Progenitor cell of endocrine pancreas (in vitro differentiated cells): Measurements from ENCODE around the gene SCAMP1. TPM values are rescaled to one million over a fixed set of nuclear protein-coding genes. Genes with fewer than 3 reads are reported as not detected.
"Not testable (repeated sequence)": the region's sequence is repeated elsewhere in the genome, so short reads cannot be mapped to it uniquely, and the experiment has no call there.

Source experiments
- DNase-seq: peaks from one replicate; pipeline ENCODE4 v3.0.0; 2021; ENCODE audit warnings: low spot score; ENCODE audit not compliant: unreplicated experiment
- H3K27ac Mint-ChIP-seq: 2 replicates; pipeline ENCODE4 v1.8.0; 2021; ENCODE audit warnings: mild to moderate bottlenecking, moderate library complexity, mixed read lengths
- H3K27me3 Mint-ChIP-seq: 2 replicates; pipeline ENCODE4 v1.8.0; 2021; ENCODE audit warnings: mixed read lengths
- H3K36me3 Mint-ChIP-seq: 2 replicates; pipeline ENCODE4 v1.8.0; 2022; ENCODE audit warnings: mixed read lengths; ENCODE audit not compliant: insufficient read depth
- H3K4me1 Mint-ChIP-seq: 2 replicates; pipeline ENCODE4 v1.8.0; 2021; ENCODE audit warnings: low read depth, mixed read lengths
- H3K4me3 Mint-ChIP-seq: 2 replicates; pipeline ENCODE4 v1.8.0; 2021; ENCODE audit warnings: low read depth, mild to moderate bottlenecking, moderate library complexity, mixed read lengths
- H3K9me3 Mint-ChIP-seq: 2 replicates; pipeline ENCODE4 v1.8.0; 2021; ENCODE audit warnings: low read depth, mixed read lengths
- CTCF ChIP-seq: fragments of 200-600 bp; sonication (generic); IDR thresholded peaks from one replicate; pipeline ENCODE4 v1.5.0; 2021; ENCODE audit warnings: antibody characterized with exemption, mild to moderate bottlenecking; ENCODE audit not compliant: unreplicated experiment
- total RNA-seq: library from RNA; stranded (reverse); gene quantifications from 2 replicates; pipeline ENCODE4 v1.2.1, GENCODE V29; 2021

Gene SCAMP1
- total RNA-seq, 1 donor from 2014 or later: 43.5 TPM

- Mint-ChIP-seq H3K27me3 (no peaks in the 10 kb centered on the region), H3K4me1 (peaks cover 3% of the 10 kb centered on the region), H3K27ac (no peak overlapping the region), H3K36me3 (no peaks in the 10 kb centered on the region), H3K4me3 (no peak overlapping the region), H3K9me3 (no peaks in the 10 kb centered on the region)
- DNase-seq: no peak
- TF ChIP-seq CTCF: no peak
Measured at GRCh38 chr5:78373231-78373630, 12.8 kb downstream of the SCAMP1 start.

GRCh38 chr5:78376315-78376714 is 15.9 kb downstream of the SCAMP1 start:
- no peak for TF ChIP-seq CTCF
- H3K9me3 Mint-ChIP-seq: no peaks in the 10 kb centered on the region
- no peak overlapping the region for H3K27ac Mint-ChIP-seq
- H3K4me3 Mint-ChIP-seq: no peak overlapping the region
- no peaks in the 10 kb centered on the region for H3K36me3 Mint-ChIP-seq
- H3K4me1 Mint-ChIP-seq: peaks cover 3% of the 10 kb centered on the region
- DNase-seq: no peak
- H3K27me3 Mint-ChIP-seq: no peaks in the 10 kb centered on the region

- peaks cover 3% of the 10 kb centered on the region for H3K4me1 Mint-ChIP-seq
- no peak overlapping the region for H3K27ac Mint-ChIP-seq
Measured at GRCh38 chr5:78377056-78377717, 16.8 kb downstream of the SCAMP1 start.

GRCh38 chr5:78377718-78378105 is 17.3 kb downstream of the SCAMP1 start:
- Mint-ChIP-seq H3K36me3 (no peaks in the 10 kb centered on the region), H3K4me1 (peaks cover 3% of the 10 kb centered on the region), H3K9me3 (no peaks in the 10 kb centered on the region), H3K4me3 (no peak overlapping the region), H3K27me3 (no peaks in the 10 kb centered on the region), H3K27ac (no peak overlapping the region)
- no peak for TF ChIP-seq CTCF
- no peak for DNase-seq

More at GRCh38 chr5:78377056-78377717, 16.8 kb downstream of the SCAMP1 start:
- Mint-ChIP-seq H3K9me3 (no peaks in the 10 kb centered on the region), H3K36me3 (no peaks in the 10 kb centered on the region), H3K4me3 (no peak overlapping the region), H3K27me3 (no peaks in the 10 kb centered on the region)
- no peak for TF ChIP-seq CTCF
- no peak for DNase-seq

GRCh38 chr5:78387468-78388153 is 27.2 kb downstream of the SCAMP1 start:
- no peak for TF ChIP-seq CTCF
- no peak for DNase-seq
- Mint-ChIP-seq H3K9me3 (peaks cover 60% of the 10 kb centered on the region), H3K4me3 (no peak overlapping the region), H3K4me1 (peaks cover 2% of the 10 kb centered on the region), H3K27me3 (no peaks in the 10 kb centered on the region), H3K27ac (peak overlapping the region; percentile 42), H3K36me3 (peaks cover 56% of the 10 kb centered on the region)

- H3K4me1 Mint-ChIP-seq, DNase-seq, H3K4me3 Mint-ChIP-seq, H3K27me3 Mint-ChIP-seq, H3K27ac Mint-ChIP-seq: not testable (repeated sequence)
- Mint-ChIP-seq H3K36me3 (peaks cover 33% of the 10 kb centered on the region), H3K9me3 (peaks cover 28% of the 10 kb centered on the region)
Measured at GRCh38 chr5:78391357-78391756, 30.9 kb downstream of the SCAMP1 start.
